Pons (tissue), 1 donor: ENCODE results near the gene GALR3.

Source experiments
- DNase-seq: peaks from one replicate; pipeline ENCODE4 v3.0.0-alpha.2; 2016; ENCODE audit warnings: low spot score

The GALR3 gene

DNA sequence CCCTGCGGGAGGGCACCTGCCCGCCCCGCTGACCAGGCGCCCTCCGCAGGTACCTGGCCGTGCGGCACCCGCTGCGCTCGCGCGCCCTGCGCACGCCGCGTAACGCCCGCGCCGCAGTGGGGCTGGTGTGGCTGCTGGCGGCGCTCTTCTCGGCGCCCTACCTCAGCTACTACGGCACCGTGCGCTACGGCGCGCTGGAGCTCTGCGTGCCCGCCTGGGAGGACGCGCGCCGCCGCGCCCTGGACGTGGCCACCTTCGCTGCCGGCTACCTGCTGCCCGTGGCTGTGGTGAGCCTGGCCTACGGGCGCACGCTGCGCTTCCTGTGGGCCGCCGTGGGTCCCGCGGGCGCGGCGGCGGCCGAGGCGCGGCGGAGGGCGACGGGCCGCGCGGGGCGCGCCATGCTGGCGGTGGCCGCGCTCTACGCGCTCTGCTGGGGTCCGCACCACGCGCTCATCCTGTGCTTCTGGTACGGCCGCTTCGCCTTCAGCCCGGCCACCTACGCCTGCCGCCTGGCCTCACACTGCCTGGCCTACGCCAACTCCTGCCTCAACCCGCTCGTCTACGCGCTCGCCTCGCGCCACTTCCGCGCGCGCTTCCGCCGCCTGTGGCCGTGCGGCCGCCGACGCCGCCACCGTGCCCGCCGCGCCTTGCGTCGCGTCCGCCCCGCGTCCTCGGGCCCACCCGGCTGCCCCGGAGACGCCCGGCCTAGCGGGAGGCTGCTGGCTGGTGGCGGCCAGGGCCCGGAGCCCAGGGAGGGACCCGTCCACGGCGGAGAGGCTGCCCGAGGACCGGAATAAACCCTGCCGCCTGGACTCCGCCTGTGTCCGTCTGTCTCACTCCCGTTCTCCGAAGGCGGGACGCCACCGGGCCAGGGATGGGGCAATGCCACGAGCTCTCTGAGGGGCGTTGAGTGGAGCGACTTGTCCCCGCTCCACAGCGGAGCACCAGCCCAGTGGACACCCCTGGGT, 1.8 kb downstream of the GALR3 start:
- DNase-seq, result no peak

DNA sequence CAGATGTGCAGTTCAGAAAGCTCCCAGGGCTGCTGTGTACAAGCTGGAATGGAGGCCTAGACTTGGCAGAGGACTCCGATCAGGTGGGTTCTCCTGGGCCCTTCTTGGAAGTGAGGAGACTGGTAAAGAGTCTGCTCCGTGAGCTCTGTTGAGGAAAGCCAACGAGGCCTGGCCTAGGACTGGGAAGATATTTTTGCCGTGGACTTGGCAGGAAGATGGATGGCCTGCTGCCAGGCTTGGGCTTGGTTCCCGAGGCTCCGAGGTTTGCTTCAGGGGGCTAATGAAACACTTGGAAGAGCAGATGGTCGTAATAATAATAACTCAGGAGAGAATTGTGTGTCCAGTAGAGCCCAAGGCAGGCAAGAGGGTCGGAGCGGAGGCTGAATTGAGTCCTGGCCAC, 3.9 kb downstream of the GALR3 start:
- DNase-seq, result peak; percentile 56

DNA sequence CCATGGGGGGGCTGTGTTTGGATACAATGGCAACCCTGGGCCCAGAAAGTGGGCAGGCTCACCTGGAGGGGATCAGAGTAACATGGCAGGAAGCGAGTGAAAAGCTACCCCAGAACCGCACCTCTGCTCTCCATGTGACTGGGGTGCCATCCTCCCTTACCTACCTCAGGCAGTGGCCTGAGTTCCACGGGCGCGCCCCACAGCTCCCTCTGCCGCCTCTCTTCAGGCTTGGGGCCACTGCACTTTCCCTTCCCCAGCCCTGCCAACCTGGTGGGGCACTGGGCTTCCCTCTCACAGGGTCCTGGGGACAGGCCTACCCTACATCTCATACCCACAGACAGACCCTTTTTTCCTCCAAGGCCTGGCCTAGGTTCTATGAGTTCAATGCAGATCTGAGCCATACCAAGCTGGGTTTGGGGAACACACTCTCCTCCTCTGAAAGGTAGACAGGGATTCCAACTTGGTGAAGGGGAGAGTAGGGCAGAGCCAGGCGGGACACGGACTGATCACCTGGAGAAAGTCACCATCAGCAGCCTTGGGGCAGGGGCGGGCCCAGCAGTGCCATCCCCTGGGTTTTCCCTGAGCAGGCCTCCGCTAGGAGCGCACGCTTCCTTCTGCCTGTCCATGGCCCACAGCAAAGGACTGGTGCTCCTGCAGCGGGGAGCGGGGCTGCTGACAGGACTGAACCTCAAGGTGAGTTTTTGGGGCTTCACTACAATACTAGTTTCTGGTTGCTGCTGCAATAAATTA, 7.1 kb downstream of the GALR3 start:
- DNase-seq, result no peak

DNA sequence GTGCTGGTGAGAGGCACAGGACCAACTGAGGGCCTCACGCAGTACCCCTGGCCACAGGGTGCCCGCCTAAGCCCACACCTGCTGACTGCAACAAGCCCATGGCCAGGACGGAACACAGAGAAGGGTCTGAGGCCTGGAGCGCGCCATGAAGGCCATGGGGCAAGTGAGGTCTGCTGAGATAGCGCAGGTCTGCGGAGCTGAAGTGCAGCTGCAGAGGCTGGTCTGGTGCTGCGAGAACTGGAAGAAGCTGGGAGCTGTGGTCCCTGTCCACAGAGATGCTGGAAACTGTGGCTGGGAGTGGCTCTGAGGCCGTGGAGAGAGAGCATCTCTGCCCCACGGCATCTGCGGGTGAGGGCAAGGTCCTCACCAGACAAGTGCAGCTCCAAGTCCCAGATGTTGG, 8.3 kb downstream of the GALR3 start:
- DNase-seq, result no peak

DNA sequence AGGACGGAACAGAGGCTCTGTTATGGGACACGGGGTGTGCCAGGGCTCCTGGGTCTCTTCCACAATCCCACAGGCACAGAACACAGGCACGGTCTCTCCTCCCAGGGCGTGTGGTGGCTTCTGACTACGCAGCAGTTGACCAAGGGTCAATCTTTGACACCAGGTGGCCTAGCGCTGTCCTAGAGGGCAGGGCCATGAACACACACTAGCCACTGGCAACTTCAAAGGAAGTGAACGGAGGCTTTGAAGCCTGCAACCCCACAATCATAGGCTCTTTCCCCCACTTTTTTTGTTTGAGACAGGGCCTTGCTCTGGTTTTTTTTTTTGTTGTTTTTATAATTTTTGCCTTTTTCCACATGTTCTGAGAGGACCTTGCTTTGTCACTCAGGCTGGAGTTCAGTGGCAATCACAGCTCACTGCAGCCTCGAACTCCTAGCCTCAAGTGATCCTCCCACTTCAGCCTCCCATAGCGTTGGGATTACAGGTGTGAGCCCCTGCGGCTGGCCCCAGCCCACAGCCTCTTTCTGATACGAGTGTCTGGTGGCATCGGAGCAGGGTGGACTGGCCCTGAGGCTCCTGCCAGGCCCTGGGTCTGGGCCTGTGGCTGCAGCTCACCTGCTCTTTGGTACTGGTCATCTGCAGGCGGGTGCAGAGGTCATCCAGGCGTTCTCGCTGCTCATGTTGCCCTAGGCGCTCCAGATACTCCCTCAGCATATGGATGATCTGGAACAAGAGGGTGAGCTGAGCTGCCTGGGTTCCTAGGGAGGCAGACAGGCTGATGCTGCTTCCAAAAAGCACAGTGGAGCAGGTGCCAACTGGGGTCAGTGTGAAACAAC, 9.1 kb downstream of the GALR3 start:
- DNase-seq, result no peak

DNA sequence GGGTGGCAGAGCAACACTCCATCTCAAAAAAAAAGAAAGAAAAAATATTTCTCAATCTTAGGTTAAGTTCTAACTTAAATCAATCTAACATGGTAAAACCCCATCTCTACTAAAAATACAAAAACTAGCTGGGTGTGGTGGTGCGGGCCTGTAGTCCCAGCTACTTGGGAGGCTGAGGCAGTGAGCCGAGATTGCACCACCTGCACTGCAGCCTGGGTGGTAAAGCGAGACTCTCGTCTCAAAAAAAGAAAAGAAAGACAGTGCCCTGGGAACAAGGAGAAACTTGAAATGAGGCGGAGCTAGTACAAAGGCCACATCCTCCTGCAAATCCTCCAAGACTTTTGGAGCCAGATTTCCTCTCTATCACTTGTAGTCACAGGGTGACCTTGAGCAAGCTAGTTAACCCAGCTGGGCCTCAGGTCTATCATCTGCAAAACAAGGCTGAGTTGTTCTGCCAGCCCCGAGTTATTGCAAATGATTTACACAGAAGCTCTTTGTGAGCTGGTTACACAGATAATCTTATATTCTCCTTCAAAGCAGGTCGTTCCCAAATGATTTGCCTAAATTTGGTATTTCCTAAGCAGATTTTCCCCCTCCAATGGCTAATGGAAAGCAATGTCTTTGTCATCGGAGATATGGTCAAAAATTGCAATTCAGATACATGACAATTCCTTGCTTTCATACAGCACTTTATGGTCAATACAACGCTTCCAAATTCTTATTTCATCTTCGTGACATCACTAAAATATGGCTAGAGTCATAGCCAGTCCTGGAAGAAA, 19.0 kb downstream of the GALR3 start:
- DNase-seq, result peak; percentile 40

DNA sequence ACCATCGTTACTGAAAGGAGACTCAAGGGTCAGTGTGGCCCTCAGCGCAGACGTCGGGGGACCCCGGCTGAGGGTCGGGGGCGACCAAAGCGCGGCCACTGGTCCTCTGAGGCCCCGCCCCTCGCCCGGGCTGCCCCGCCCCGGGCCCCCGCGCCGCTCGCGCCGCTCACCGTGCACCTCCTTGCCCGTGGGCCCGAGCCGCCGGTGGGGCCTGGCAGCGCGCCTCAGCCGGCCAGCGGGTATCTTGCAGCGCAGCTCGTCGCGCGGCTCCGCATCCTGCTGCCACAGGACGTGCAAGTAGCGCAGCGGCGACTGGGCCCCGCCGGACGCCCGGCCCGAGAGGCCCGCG, 20.5 kb downstream of the GALR3 start:
- no peak for DNase-seq

DNA sequence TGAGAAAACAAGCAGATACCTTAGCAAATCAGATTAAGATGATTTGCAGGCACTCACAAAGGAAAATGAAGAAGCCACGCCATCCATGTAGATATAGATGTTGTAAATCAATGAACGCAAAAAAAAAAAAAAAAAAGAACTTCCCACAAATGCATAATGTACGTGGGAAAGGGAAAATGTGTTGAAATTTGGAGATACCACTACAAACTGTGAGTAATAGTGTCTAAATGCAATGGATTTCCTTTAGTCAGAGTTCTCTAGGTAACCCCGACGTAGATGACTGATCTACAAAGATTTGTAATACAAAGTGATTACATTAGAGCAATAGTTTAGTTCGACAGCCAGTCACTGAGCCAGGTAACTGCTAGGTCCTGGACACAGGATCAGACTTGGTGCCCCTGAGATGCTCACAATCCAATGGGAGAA, 21.7 kb downstream of the GALR3 start:
- DNase-seq, result no peak

DNA sequence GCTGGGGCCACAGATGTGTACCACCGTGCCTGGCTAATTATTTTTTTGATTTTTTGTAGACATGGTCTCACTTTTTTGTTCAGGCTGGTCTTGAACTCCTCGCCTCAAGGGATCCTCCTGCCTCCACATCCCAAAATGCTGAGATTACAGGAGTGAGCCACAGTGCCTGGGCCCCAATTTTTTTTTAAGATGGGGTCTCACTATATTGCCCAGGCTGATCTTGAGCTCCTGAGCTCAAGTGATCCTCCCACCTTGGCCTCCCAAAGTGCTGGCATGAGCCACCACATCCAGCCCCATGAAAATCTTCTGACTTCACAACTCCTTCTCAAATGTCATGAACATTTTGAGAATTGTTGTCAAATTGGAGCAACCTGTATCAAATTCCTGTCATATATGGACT, 23.3 kb downstream of the GALR3 start:
- DNase-seq, result no peak

DNA sequence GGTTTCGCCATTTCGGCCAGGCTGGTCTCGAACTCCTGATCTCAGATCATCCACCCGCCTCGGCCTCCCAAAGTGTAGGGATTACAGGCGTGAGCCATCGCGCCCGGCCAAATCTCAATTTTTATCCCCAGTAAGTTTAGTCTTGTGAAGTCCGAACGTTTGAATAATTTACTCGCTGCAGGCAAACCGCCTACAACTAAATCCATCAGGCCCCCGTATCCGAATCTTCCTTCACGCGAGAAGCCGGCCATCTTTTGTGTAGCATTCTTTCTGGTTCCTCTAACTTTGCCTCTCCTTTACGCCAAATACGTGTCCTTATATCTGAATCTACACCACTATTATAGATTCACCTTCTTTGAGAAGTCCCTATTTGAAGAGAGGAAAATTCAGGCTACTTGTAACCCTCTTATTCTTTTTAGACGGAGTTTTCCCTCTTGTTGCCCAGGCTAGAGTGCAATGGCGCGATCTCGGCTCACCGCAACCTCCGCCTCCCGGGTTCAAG, 25.5 kb downstream of the GALR3 start:
- no peak for DNase-seq

DNA sequence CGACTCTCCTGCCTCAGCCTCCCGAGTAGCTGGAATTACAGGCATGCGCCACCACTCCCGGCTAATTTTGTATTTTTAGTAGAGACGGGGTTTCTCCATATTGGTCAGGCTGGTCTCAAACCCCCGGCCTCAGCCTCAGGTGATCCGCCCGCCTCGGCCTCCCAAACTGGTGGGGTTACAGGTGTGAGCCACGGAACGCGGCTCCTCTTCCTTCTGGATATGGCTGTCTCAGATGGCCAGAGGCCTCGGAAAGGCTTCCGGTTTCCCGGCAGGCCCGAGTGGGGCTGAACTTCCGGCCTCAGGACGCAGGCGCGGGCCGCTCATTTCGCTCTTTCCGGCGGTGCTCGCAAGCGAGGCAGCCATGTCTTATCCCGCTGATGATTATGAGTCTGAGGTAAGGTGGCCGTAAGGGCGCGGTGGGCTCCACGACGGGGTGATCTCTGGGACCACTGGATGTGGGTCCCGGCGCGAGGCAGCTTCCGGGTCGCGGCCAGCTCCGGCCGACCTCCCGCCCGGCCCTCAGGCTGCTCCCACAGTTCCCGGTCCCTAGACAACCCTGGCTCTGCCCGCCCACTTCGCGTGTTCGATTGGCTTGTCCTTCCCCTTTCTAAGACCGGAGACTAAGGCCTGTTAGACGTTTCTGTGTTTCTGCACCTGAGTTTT, 26.0 kb downstream of the GALR3 start, which contains the start of gene EIF3L:
EIF3L (plus strand) TSS at position 331 of the 663 bp plus-strand sequence; CDS start at position 362, 31 bp downstream.
- DNase-seq, result peak; percentile 87

DNA sequence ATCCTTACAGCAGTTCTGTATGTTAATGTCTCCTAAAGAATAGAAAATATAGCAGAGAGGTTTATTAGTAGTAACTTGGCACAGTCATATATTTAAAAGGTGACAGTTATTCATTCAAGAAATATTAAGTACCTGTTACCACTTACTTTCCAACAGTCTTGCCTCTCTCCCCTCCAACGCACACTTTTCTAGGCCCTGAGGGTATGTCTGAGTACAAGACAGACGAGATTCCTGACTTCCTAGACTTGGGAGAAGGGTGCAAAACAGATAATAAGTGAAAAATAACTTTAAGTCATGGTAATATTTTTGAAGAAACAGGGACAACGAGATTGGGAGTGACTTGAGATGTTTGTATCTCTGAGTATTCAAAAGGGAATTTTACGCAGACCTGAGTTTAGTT, 27.6 kb downstream of the GALR3 start:
- no peak for DNase-seq

DNA sequence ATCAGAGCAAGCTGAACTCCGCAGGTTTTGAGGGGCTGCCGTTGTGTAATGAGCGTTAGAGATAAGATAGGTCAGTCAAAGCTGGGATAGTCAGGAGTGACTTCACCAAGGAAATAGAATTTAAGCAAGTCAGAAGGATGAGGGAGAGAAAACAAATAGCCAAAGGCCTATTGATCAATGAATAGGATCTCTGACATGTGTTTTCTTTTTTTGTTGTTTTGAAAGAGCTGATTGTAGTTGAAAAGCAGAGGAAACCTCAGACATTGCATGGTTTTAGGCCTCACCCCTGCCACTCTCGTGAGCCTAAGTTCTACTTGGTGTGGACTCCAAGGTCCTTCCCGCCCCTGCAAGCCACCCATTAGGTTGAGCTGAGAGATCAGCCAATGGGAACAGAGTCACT, 29.2 kb downstream of the GALR3 start:
- no peak for DNase-seq

DNA sequence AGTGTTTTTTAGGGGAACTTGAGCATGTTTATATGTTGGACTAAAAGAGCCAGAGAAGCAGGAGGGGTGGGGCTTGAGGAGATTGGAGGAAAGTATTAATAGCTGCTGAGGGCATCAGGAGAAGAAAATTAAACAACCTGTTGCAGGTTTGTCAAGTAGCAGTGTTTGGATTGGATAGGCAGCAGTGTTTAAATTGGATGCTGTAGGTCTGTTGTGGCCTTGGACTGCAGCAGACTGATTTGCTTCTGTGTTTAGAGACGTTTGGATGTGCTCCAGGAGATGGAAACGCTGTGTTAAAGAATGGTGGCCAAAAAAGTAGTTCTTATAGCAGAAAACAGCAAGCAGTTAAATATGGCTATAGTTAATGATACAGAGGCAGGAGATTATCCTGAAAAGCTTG, 31.8 kb downstream of the GALR3 start:
- DNase-seq, result no peak

DNA sequence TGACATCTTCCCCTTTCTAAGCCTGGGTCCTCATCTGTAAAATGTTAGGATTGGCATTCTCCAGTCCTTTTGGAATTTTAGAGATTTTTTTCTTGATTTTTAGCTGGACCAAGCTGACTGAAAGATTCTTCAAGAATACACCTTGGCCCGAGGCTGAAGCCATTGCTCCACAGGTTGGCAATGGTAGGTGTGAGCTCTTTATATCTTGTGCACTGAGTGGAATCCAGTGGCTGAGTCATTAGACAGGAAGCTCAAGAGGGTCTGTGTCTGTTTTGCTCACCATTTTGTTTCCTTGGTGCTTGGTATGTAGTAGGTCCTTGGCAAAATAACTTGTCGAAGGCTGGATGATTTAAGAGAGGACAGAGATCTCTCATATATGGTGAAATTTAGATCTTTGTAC, 32.3 kb downstream of the GALR3 start:
- no peak for DNase-seq

DNA sequence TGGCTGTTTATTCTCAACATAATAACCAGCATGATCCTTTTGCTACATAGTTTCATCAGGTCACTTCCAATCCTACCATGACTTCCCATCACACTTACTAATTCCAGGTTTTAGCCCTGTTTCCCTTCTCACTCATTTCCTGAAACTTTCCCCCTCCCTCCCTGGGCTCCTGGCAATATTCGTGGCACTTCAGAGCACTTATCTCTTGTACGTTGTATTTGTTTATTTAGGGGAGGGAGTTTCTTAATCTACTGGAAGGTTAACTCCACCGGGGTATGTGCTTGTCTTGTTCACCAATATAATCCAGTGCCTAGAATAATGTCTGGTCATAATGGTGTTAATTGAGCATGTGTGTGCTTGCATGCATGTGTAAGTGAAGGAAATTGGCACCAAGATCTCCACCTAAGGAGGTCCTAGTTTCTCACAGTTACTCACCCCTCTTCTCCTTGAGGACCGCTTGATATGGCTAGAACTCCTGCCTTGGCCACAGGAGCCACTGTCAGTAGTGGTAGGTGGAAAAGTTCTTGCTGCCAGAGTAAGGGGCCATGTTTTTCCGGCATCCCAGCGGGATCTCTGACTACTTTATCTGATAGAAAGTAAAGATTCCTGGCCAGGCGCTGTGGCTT, 37.7 kb downstream of the GALR3 start:
- no peak for DNase-seq

DNA sequence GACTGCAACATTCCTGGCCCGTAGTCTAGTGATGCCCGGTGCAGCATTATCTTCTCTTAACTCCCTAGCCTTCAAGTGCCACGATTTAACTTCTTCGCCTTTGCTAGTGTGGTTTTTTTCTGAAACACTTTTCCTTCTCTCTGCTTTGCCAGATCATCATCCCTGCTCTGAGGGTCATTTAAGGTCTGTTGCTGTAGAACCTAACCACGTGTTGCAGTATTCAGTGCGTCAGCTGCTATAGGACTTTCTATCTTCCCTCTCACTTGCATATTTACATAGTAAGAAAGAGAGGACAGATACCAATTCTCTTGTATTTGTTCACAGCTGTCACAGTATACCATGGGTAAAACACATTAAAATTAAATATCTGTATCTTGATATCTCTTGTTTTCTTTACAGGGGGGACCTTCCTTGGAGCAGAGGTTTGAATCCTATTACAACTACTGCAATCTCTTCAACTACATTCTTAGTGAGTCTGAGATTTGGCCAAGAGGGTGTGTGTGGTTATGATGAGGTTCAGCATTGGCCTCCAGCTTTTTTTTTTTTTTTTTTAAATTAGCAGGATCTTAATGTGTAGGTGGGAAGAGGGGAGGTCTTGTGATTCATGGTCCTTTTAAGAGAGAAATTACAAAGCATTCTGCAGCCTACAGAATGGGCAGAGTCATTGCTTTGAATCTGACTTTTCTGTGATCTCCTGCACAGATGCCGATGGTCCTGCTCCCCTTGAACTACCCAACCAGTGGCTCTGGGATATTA, 39.6 kb downstream of the GALR3 start:
- no peak for DNase-seq

DNA sequence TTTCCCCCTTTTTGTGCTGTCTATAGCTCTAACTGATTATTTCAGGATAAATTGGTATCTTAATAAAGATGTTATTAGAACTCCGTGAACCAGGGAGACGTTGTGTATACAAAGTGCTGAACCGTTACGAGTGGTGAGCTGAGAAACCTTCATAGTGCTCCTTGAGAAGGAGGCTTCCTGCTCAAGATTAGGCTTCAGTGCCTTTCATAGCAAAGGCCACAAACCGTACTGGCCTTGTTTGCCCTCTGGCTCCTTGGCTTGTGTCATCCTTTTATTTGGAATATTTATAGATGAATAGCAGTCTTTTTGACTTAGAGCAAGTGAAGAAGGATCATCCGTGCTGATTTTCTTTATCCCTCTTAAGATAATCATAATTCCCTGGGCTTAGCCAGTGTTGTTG, 42.3 kb downstream of the GALR3 start:
- DNase-seq, result no peak

DNA sequence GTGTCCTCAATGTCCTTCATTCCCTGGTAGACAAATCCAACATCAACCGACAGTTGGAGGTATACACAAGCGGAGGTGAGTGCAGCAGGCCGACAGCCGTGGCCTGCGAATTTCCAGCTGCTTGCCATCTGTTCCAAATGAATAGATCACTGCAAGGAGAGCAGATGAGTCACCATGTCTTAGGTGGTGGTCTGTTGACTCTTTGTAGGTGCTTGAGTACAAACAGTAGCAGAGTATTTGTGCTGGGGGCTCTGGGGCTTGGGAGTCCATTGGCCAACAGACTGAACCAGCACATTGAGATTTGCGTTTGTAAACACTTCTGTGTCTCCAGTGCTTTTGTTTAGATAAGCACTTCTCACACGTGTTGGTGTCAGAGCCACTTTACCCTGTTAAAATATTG, 47.1 kb downstream of the GALR3 start:
- no peak for DNase-seq
